HK-2 (cell line): ENCODE measurements around the gene RHOH.

ENCODE experiments used
- DNase-seq: peaks from one replicate; pipeline ENCODE4 v3.0.0-alpha.2; 2018; ENCODE audit not compliant: unreplicated experiment

The RHOH gene

GRCh38 chr4:40187386-40187906 lies 9.4 kb upstream of the RHOH start:
- no peak for DNase-seq

GRCh38 chr4:40190019-40190418 lies 6.8 kb upstream of the RHOH start:
- DNase-seq, result no peak

GRCh38 chr4:40190465-40190864 lies 6.4 kb upstream of the RHOH start:
- DNase-seq, result no peak

- DNase-seq, result no peak
Measured at GRCh38 chr4:40190880-40191815, 5.7 kb upstream of the RHOH start.

GRCh38 chr4:40192114-40193015 lies 4.5 kb upstream of the RHOH start:
- no peak for DNase-seq

GRCh38 chr4:40193016-40193571 lies 3.7 kb upstream of the RHOH start:
- no peak for DNase-seq

GRCh38 chr4:40193578-40193977 lies 3.3 kb upstream of the RHOH start:
- DNase-seq, result no peak

GRCh38 chr4:40194602-40195161 lies 2.1 kb upstream of the RHOH start:
- DNase-seq, result no peak

GRCh38 chr4:40195182-40196177 lies 1.4 kb upstream of the RHOH start:
- DNase-seq, result no peak

- no peak for DNase-seq
Measured at GRCh38 chr4:40196272-40196671, 559 bp upstream of the RHOH start.

GRCh38 chr4:40197879-40198689 lies 1.3 kb downstream of the RHOH start:
- no peak for DNase-seq

GRCh38 chr4:40199179-40199670 lies 2.4 kb downstream of the RHOH start:
- no peak for DNase-seq

GRCh38 chr4:40199999-40200874 lies 3.4 kb downstream of the RHOH start:
- peak; percentile 13 for DNase-seq

GRCh38 chr4:40200875-40201801 lies 4.3 kb downstream of the RHOH start:
- DNase-seq, result no peak

GRCh38 chr4:40201898-40202297 lies 5.1 kb downstream of the RHOH start:
- no peak for DNase-seq

- DNase-seq, result no peak
Measured at GRCh38 chr4:40202474-40202873, 5.6 kb downstream of the RHOH start.

GRCh38 chr4:40204507-40205258 lies 7.9 kb downstream of the RHOH start:
- DNase-seq, result no peak
